ENCODE measurements around the gene SSBP2.

Gene SSBP2

DNA sequence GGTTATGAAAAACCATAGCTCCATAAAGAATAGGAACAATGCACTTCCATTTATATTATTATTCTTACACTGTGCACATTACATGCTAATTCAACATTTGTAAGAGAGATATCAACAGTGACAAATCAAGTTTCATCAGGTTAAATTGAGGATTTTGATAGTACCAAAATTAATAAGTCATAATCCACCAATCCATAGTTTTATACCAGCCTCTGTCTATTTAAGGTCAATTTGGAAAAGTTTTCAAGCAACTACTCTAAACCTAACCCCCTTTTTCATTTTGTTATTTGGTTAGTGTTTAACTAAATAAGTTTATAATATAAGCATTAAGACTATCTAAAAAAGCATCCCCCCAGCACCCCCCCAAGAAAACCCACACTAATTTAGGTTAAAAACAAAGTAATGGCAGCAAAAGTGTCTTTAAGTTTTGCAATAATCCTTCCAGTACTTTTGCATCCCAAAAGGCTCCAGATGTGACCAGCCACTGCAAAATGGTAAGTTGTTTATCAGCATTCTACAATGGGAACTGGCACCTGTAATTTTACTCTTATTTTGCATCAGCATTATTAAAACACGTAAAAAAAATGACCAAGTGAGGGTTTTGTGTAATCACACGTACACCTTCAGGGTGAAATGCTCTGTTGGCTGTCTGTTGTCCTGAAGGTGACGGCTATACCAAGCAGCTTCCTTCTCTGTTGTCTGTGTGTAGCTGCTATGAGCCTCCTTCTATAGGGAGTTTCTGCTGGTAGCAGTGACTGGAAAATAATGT is 36.8 kb upstream of the SSBP2 start:
- TF ChIP-seq YY1 (IDR thresholded peaks at IDR 0.05; ENCODE audit: low read depth), result no peak
- no peak for TF ChIP-seq TAF1 (IDR thresholded peaks at IDR 0.05; ENCODE audit: low read depth)
- no peak for TF ChIP-seq TEAD4 (IDR thresholded peaks at IDR 0.05)
- TF ChIP-seq, protein P1, sequence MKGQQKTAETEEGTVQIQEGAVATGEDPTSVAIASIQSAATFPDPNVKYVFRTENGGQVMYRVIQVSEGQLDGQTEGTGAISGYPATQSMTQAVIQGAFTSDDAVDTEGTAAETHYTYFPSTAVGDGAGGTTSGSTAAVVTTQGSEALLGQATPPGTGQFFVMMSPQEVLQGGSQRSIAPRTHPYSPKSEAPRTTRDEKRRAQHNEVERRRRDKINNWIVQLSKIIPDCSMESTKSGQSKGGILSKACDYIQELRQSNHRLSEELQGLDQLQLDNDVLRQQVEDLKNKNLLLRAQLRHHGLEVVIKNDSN (IDR thresholded peaks at IDR 0.05), result no peak
- TF ChIP-seq EP300 (IDR thresholded peaks at IDR 0.05; ENCODE audit: borderline replicate concordance), result peak; percentile 23; the same call in 1 of the 2 replicates
- peak; percentile 12; the same call in 1 of the 2 replicates for TF ChIP-seq RAD21 (IDR thresholded peaks at IDR 0.05; ENCODE audit: low read depth)
- TF ChIP-seq FOXM1 (IDR thresholded peaks at IDR 0.05; ENCODE audit: borderline replicate concordance, low read depth), result no peak
- peak; percentile 85 for TF ChIP-seq CEBPB (IDR thresholded peaks at IDR 0.05)

DNA sequence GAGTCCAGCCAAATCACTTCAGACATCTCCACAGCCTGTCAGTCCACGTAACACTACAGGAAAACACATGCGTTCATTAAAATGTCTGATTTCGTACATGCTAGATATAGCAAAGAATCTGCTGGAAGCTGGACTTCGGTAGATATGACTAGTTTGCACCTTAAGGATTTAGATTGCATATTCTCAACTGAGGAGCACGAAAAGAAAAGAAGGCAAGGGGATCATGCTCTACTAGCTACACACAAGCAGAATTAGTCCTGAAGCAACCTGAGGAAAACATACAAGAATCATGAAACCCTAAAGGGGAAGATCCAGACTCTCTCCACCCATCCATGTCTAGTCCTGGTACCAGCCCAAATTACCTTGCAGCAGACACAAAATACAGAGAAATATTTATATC is 36.1 kb upstream of the SSBP2 start:
- TF ChIP-seq TEAD4 (IDR thresholded peaks at IDR 0.05) (no peak), CREB1 (IDR thresholded peaks at IDR 0.05; ENCODE audit: low read depth) (no peak), EGR1 (IDR thresholded peaks at IDR 0.05) (no peak), ZBTB7A (IDR thresholded peaks at IDR 0.05; ENCODE audit: low read depth) (no peak), TCF12 (IDR thresholded peaks at IDR 0.05; ENCODE audit: low read depth) (no peak), CEBPB (IDR thresholded peaks at IDR 0.05) (no peak), YY1 (IDR thresholded peaks at IDR 0.05; ENCODE audit: low read depth) (no peak), TAF1 (IDR thresholded peaks at IDR 0.05; ENCODE audit: low read depth) (no peak), EP300 (IDR thresholded peaks at IDR 0.05; ENCODE audit: borderline replicate concordance) (no peak), RAD21 (IDR thresholded peaks at IDR 0.05; ENCODE audit: low read depth) (no peak)
- TF ChIP-seq, protein P1 (IDR thresholded peaks at IDR 0.05), result no peak
- TF ChIP-seq, protein P2, sequence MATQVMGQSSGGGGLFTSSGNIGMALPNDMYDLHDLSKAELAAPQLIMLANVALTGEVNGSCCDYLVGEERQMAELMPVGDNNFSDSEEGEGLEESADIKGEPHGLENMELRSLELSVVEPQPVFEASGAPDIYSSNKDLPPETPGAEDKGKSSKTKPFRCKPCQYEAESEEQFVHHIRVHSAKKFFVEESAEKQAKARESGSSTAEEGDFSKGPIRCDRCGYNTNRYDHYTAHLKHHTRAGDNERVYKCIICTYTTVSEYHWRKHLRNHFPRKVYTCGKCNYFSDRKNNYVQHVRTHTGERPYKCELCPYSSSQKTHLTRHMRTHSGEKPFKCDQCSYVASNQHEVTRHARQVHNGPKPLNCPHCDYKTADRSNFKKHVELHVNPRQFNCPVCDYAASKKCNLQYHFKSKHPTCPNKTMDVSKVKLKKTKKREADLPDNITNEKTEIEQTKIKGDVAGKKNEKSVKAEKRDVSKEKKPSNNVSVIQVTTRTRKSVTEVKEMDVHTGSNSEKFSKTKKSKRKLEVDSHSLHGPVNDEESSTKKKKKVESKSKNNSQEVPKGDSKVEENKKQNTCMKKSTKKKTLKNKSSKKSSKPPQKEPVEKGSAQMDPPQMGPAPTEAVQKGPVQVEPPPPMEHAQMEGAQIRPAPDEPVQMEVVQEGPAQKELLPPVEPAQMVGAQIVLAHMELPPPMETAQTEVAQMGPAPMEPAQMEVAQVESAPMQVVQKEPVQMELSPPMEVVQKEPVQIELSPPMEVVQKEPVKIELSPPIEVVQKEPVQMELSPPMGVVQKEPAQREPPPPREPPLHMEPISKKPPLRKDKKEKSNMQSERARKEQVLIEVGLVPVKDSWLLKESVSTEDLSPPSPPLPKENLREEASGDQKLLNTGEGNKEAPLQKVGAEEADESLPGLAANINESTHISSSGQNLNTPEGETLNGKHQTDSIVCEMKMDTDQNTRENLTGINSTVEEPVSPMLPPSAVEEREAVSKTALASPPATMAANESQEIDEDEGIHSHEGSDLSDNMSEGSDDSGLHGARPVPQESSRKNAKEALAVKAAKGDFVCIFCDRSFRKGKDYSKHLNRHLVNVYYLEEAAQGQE (IDR thresholded peaks at IDR 0.05; ENCODE audit: low read depth), result no peak
- TF ChIP-seq, protein P3, sequence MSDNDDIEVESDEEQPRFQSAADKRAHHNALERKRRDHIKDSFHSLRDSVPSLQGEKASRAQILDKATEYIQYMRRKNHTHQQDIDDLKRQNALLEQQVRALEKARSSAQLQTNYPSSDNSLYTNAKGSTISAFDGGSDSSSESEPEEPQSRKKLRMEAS (IDR thresholded peaks at IDR 0.05), result no peak

DNA sequence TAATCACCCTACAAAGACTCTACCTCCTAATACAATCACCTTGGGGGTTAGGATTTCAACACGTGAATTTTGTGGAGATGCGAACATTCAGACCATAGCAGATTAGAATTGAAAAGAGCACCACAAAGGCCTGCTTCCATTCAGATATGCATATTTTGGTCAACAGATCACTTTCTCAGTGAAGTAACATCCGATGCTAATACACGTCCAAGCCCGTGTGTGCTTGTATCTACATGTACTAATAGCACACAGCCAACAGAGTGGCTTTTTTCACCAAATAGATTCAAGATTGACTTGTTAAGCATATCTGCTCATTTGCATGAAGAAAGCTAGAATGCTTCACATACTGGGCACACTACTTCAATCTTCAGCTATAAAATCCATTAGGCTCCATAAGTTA is 35.6 kb upstream of the SSBP2 start:
- TF ChIP-seq TAF1 (IDR thresholded peaks at IDR 0.05; ENCODE audit: low read depth), result no peak
- TF ChIP-seq RAD21 (IDR thresholded peaks at IDR 0.05; ENCODE audit: low read depth), result no peak
- TF ChIP-seq, protein P1 (IDR thresholded peaks at IDR 0.05), result no peak
- TF ChIP-seq CREB1 (IDR thresholded peaks at IDR 0.05; ENCODE audit: low read depth), result no peak
- no peak for TF ChIP-seq EGR1 (IDR thresholded peaks at IDR 0.05)
- TF ChIP-seq FOXM1 (IDR thresholded peaks at IDR 0.05; ENCODE audit: borderline replicate concordance, low read depth), result no peak
- no peak for TF ChIP-seq CEBPB (IDR thresholded peaks at IDR 0.05)
- TF ChIP-seq, protein P3 (IDR thresholded peaks at IDR 0.05), result no peak
- TF ChIP-seq YY1 (IDR thresholded peaks at IDR 0.05; ENCODE audit: low read depth), result no peak
- TF ChIP-seq ZBTB7A (IDR thresholded peaks at IDR 0.05; ENCODE audit: low read depth), result no peak
- no peak for TF ChIP-seq TCF12 (IDR thresholded peaks at IDR 0.05; ENCODE audit: low read depth)
- TF ChIP-seq TEAD4 (IDR thresholded peaks at IDR 0.05), result no peak

DNA sequence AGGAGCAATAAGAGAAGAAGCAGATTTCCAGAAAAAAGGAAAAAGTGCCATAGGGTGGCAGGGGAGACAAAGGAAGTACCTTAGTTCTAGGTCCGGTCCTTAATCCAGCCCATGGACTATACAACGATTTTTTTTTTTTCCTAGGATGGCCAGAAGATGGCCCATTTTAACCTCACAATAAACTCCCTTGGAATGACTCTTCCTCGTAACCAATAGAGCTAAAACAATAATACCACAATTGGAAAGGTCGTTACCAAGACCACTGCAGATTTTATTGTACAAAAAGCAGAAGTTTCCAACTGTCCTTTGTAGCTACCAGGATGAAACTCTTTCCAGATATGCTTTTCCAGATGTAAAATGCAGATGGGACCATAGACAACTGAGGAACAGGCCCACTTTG is 34.4 kb upstream of the SSBP2 start:
- TF ChIP-seq TEAD4 (IDR thresholded peaks at IDR 0.05) (no peak), RAD21 (IDR thresholded peaks at IDR 0.05; ENCODE audit: low read depth) (peak; percentile 12; the same call in 1 of the 2 replicates)
- TF ChIP-seq, protein P2 (IDR thresholded peaks at IDR 0.05; ENCODE audit: low read depth), result no peak

DNA sequence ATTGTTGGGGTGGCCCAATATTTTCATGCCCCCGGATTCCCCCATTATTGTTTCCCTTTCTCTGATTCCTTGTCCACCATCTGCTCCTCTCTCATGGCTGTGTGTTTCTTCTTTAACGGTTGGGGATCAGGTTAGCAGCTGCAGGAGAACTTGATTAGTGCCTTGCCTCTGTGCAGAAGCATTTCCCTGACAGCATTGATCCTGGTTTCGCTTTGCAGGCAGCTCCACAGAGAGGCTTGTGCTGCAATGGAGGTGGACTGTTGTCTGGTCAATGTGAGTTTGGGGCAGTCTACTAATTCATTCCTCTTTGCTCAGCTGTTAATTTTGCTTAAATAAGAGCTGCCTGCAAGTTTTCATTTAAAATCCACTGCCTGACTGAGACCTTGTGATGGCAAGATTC is 32.5 kb upstream of the SSBP2 start:
- no peak for TF ChIP-seq FOXM1 (IDR thresholded peaks at IDR 0.05; ENCODE audit: borderline replicate concordance, low read depth)
- TF ChIP-seq ZBTB7A (IDR thresholded peaks at IDR 0.05; ENCODE audit: low read depth), result no peak
- TF ChIP-seq CREB1 (IDR thresholded peaks at IDR 0.05; ENCODE audit: low read depth), result no peak
- TF ChIP-seq EGR1 (IDR thresholded peaks at IDR 0.05), result no peak
- no peak for TF ChIP-seq EP300 (IDR thresholded peaks at IDR 0.05; ENCODE audit: borderline replicate concordance)
- TF ChIP-seq TCF12 (IDR thresholded peaks at IDR 0.05; ENCODE audit: low read depth), result no peak
- no peak for TF ChIP-seq TEAD4 (IDR thresholded peaks at IDR 0.05)
- no peak for TF ChIP-seq NFIC (IDR thresholded peaks at IDR 0.05)

Measured in Ishikawa (cell line).